ENCODE measurements around the gene NR1H4.

The NR1H4 gene

DNA sequence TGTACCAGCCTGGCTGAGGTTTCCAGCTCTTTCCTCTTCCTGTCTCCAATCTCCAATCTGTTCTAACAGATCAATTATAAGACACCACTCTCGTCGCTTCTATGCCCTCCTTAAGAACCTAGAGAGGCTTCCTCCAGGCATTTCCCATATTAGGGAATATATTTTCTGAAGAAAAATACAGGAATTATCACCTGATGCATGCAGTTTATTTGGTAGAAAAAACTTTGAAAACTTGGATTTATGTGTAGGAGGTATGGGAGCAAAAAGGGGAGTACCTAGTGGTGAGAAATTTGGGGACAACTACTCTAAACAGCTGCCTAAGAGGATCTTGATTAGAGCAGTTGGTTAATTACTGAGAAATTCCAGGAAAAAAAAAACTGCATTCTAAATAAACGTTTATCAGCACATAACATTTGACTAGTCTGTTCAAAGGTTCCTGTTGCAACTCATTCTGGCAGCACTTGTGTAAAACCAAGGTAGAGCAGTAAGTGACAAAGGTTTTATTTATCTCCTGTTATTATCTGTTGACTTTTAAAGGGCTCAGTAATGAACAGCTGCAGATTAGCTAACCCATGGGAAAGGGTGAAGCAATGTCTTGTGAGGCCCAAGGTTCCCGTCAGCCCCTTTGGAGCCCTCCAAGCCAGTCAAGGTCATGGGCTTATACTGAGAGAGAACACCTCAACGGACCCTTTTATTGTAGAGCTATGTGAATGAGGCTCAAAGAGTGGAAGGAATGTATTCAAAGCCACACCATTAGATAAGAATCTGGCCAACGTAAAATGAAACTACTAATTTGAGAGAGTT, 36.4 kb upstream of the NR1H4 start:
- H3K4me3 ChIP-seq (replicated peaks; ENCODE audit: low read depth, low read length), result no peak overlapping the region
- DNase-seq (ENCODE audit: extremely low read depth, low read depth), result no peak
- TF ChIP-seq CTCF (IDR thresholded peaks at IDR 0.05; ENCODE audit: low read depth, low read length, missing control alignments), result no peak

GRCh38 chr12:100439797-100440196, 33.9 kb upstream of the NR1H4 start:
- no peak for TF ChIP-seq CTCF (IDR thresholded peaks at IDR 0.05; ENCODE audit: low read depth, low read length, missing control alignments)
- H3K4me3 ChIP-seq (replicated peaks; ENCODE audit: low read depth, low read length), result no peak overlapping the region
- DNase-seq (ENCODE audit: extremely low read depth, low read depth), result no peak

GRCh38 chr12:100442403-100442802, 31.3 kb upstream of the NR1H4 start:
- DNase-seq (ENCODE audit: extremely low read depth, low read depth), result no peak
- no peak for TF ChIP-seq CTCF (IDR thresholded peaks at IDR 0.05; ENCODE audit: low read depth, low read length, missing control alignments)
- no peak overlapping the region for H3K4me3 ChIP-seq (replicated peaks; ENCODE audit: low read depth, low read length)

- DNase-seq (ENCODE audit: extremely low read depth, low read depth), result no peak
- no peak for TF ChIP-seq CTCF (IDR thresholded peaks at IDR 0.05; ENCODE audit: low read depth, low read length, missing control alignments)
- H3K4me3 ChIP-seq (replicated peaks; ENCODE audit: low read depth, low read length), result no peak overlapping the region
These were observed 30.2 kb upstream of the NR1H4 start for GRCh38 chr12:100443434-100443833.

DNA sequence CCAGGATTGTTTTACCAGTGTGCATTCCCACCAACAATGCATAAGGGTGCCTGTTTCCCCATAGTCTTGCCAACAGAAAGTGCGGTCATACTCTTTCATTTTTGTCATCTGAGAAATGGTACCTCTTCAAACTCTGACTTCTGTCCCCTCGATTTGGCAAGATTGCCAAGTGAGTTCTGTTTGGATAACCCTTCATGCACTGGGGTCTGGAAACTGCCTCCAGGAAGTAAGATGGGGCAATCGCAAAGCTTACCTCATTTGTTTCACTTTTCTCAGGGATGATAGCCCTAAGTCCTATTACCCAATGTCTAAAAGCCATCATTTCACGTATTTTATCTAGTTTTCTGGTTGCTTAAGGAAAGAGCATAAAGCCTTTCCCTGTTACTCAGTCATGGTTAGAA, 28.6 kb upstream of the NR1H4 start:
- H3K4me3 ChIP-seq (replicated peaks; ENCODE audit: low read depth, low read length), result no peak overlapping the region
- DNase-seq (ENCODE audit: extremely low read depth, low read depth), result no peak
- no peak for TF ChIP-seq CTCF (IDR thresholded peaks at IDR 0.05; ENCODE audit: low read depth, low read length, missing control alignments)

GRCh38 chr12:100447381-100447780, 26.3 kb upstream of the NR1H4 start:
- DNase-seq (ENCODE audit: extremely low read depth, low read depth), result no peak
- no peak overlapping the region for H3K4me3 ChIP-seq (replicated peaks; ENCODE audit: low read depth, low read length)
- TF ChIP-seq CTCF (IDR thresholded peaks at IDR 0.05; ENCODE audit: low read depth, low read length, missing control alignments), result no peak

GRCh38 chr12:100448656-100449055, 25.0 kb upstream of the NR1H4 start:
- no peak for TF ChIP-seq CTCF (IDR thresholded peaks at IDR 0.05; ENCODE audit: low read depth, low read length, missing control alignments)
- DNase-seq (ENCODE audit: extremely low read depth, low read depth), result no peak
- no peak overlapping the region for H3K4me3 ChIP-seq (replicated peaks; ENCODE audit: low read depth, low read length)
